GM12801 (cell line): ENCODE measurements around the gene TCP11X2.
"Not testable (repeated sequence)": the region's sequence is repeated elsewhere in the genome, so short reads cannot be mapped to it uniquely, and the experiment has no call there.

ENCODE experiments used
- TF ChIP-seq, protein P1 (sequence below): IDR thresholded peaks from one replicate; pipeline ENCODE4 v1.5.1; 2011; ENCODE audit warnings: control low read depth; ENCODE audit not compliant: insufficient read length; ENCODE audit errors: extremely low read depth

The TCP11X2 gene

DNA sequence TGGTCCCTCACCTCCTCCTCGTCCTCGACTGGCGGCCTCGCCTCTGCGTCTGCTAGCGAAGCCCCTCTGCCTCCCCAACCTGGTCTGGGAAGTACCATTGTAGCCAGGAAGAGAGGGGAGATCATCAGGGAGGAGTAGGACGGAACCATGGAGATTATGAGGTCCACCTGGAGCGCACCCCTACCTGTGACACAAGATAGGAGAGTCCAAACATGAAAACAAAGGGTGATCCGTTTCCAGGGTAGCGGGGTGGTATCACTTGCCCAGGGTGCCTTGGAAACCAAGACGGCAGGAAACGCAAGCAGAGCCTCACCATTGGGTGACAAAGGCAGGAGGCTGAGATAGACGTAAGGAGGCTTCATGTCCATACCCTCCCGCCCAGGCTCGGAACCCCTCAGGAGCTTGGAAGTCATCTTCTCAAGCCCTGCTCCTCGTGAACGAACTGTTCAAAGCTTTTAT is at the start of gene TCP11X2:
Gene TCP11X2, minus strand, starts transcription at position 51 of the 459 bp plus-strand sequence.
- TF ChIP-seq, protein P1, sequence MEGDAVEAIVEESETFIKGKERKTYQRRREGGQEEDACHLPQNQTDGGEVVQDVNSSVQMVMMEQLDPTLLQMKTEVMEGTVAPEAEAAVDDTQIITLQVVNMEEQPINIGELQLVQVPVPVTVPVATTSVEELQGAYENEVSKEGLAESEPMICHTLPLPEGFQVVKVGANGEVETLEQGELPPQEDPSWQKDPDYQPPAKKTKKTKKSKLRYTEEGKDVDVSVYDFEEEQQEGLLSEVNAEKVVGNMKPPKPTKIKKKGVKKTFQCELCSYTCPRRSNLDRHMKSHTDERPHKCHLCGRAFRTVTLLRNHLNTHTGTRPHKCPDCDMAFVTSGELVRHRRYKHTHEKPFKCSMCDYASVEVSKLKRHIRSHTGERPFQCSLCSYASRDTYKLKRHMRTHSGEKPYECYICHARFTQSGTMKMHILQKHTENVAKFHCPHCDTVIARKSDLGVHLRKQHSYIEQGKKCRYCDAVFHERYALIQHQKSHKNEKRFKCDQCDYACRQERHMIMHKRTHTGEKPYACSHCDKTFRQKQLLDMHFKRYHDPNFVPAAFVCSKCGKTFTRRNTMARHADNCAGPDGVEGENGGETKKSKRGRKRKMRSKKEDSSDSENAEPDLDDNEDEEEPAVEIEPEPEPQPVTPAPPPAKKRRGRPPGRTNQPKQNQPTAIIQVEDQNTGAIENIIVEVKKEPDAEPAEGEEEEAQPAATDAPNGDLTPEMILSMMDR: not testable (repeated sequence)

DNA sequence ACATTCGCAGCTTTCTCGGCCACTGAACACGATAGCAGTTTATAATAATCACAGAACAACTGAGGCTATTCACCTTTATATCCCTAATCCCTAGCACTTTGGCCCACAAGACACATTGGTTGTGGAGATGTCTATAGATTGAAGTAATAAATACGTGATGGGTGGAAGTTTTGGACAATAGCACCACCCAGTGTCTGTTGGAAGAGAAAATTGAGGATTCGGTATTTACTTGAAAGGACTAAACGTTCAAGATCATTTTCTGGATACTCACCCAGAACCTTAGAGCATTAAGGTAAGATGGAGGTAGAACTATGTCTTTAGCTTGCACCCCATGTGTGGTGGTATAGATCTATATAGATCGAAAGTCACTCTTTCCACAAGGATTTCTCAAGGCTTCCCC is 45.7 kb upstream of the TCP11X2 start:
- TF ChIP-seq, protein P1: no peak

DNA sequence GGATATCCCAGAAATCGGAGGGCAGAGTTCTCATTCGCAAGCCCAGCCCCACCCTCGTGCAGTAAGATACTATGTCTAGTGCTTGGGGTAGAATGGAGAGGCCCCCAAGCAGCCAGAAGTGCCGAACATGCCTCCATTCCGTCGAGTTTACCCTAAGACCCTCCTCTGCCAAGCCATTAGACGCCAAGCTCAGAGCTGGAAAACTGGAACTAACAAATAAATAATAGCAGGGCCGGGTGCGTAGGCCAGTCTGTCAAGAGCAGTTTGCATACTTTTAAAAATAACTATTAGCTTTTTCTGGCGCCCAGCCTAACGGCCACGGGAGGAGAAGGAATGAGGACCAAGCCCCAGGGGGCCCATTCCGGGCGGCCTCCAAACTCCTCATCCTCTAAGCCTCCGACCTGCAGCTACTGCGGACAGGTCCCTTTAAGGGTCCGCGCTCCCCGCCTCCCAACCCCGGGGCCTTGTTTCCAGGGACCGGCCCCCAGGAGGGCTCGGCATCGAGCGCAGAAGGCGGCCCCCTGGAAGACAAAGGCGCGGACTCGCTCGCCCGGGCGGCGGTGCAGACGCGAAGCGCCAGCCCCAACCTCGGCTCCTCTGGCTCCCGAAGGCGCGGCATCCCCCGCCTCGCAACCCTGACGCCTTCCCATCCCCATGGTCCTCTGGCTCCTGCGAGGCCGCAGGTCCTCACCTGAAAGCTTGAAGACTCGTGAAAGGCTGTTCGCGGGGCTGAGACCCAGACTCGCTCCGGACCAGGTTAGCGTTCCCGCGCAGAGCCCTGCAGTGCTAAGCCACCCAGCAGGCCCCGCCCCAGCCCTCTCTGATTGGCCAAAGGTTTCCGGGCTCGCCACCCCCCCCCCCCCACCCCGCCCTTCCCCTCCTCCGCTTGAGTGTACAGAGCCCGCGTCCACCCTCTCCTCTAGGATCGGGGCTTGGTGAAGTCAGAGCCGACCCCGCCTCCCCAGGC is 44.6 kb upstream of the TCP11X2 start, which contains the start of gene TMSB15A:
Gene TMSB15A, minus strand, starts transcription at position 765 of the 967 bp plus-strand sequence.
- TF ChIP-seq, protein P1: no peak

DNA sequence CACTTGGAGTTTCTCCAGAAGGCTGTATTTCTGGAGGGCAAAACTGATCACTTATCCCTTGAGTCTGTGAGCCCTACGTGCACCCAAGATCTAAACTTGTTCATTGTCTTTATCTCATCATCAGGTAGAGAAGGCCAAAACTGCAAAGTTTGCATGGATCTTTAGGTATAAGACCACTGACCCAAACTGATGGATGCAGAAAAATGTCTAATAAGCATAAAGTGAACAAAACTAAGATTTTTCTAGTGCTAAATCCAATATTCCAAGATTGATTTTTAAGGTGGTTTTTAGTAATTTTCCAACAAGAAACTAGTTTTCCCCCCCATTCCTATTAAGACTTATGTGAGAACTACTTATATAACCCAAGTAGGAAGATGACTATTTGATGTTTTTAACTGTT is 42.9 kb upstream of the TCP11X2 start:
- TF ChIP-seq, protein P1: no peak

DNA sequence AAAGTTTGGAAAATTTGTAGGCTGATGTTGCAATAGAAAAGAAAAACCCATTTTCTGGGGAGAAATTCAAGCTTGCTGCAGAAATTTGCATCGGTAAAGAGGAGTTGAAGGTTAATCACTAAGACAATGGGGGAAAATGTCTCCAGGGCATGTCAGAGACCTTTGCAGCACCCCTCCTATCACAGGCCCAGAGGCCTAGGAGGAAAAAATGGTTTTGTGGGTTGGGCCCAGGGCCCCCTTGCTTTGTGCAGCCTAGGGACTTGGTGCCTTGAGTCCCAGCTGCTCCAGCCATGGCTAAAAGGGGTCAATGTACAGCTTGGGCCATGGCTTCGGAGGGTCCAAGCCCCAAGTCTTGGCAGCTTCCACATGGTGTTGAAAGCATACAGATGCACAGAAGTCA is 27.1 kb upstream of the TCP11X2 start:
- TF ChIP-seq, protein P1: no peak

DNA sequence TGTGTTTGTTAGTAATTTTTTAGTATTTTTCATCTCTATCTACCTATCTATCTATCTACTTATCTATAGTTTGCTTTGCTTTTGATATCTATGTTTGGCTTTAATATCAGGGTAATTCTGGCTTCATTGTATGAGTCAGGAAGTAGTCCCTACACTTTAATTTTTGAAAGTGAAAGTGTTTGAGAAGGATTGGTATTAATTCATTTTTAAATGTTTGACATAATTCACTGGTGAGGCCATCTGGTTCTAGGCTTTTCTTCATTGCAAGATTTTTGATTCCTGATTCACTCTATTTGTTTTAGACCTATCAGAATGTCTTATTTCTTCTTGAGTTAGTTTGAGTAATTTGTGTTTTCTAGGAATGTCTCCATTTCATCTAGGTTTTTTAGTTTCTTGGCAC is 20.2 kb upstream of the TCP11X2 start:
- TF ChIP-seq, protein P1: no peak

DNA sequence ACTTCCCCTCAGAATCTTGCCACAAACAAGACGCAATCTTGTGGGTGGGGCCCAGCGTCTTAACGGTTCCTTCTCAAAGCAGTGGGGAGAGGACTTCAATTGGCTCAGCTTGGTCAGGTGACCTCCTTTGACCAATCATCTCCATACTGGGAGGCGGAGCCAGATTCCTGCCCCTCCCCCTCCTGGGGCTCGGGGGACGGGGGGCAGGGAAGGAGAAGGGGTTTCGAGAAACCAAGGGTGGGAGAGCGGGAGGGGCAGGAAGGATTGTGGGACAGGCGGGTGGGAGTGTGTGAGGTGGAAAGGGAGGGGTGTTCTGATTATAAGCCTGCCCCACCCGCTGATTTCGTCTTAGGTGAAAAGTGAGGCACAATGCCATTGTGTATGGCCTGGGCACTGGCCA is 31.7 kb downstream of the TCP11X2 start, which contains the start of gene NXF2B:
Gene NXF2B, minus strand, starts transcription at position 101 of the 400 bp plus-strand sequence. CDS start 59,972 bp downstream, outside the sequence.
- TF ChIP-seq, protein P1: not testable (repeated sequence)
